Upper lobe of right lung (tissue), 1 donor: Measurements from ENCODE around the gene DENND2A. TPM values are rescaled to one million over a fixed set of nuclear protein-coding genes. Genes with fewer than 3 reads are reported as not detected.

ENCODE experiments used
- ATAC-seq: fragments of 200-7000 bp; cut with Tn5 transposase; one replicate; pipeline ENCODE4 v1.9.1; 2020; ENCODE audit warnings: mild to moderate bottlenecking, moderate library complexity
- DNase-seq: peaks from one replicate; pipeline ENCODE4 v3.0.0-alpha.2; 2020
- H3K27ac ChIP-seq: fragments of 200-600 bp; one replicate; pipeline ENCODE4 v1.8.0; 2022
- H3K27me3 ChIP-seq: fragments of 200-600 bp; one replicate; pipeline ENCODE4 v1.8.0; 2022; ENCODE audit warnings: mild to moderate bottlenecking
- H3K36me3 ChIP-seq: fragments of 200-600 bp; one replicate; pipeline ENCODE4 v1.8.0; 2022
- H3K4me1 ChIP-seq: fragments of 200-600 bp; one replicate; pipeline ENCODE4 v1.8.0; 2022
- H3K4me3 ChIP-seq: fragments of 200-600 bp; one replicate; pipeline ENCODE4 v1.8.0; 2022; ENCODE audit warnings: mild to moderate bottlenecking
- H3K9me3 ChIP-seq: fragments of 200-600 bp; one replicate; pipeline ENCODE4 v1.8.0; 2022
- intact Hi-C: fragments of 100-400 bp; cut with DNase I; formaldehyde crosslinking; loops from one replicate; pipeline ENCODE4 v1.11.0; 2022
- total RNA-seq: library from RNA; stranded (reverse); fragmentation: NEBNext Ultra II Directional; extraction: Animal tissue kit (Norgen Biotek cat#: 25700); gene quantifications from one replicate; pipeline ENCODE4 v1.2.1, GENCODE V29; 2021
- TF ChIP-seq, protein P1 (sequence below): fragments of 200-600 bp; IDR thresholded peaks from one replicate; pipeline ENCODE4 v1.8.0; 2022; ENCODE audit warnings: antibody characterized with exemption
- donor health status: DM: no; HTN: yes; CAD: no; lungs with severe emphysema.

DENND2A gene
- total RNA-seq, 1 donor from 2014 or later, result 26.2 TPM

DNA sequence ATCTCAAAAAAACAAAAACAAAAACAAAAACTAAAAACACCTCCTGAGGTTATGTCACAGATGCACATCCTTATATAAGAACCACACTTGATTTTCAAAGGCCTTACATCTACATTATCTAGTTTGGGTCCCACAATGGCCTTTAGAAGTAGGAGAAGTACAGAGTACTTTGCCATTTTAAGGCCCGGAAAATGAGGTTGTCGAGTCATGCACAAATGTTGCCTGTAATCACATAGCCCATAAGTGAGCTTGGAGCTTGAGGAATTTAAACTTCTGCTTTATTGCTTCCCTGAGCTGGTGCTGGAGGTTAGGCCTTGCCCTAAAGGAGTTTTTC, 151.6 kb downstream of the DENND2A start:
- intact Hi-C loops, result no loop called here
- H3K36me3 ChIP-seq, result no peaks in the 10 kb centered on the region
- peak; percentile 27 for ATAC-seq

DNA sequence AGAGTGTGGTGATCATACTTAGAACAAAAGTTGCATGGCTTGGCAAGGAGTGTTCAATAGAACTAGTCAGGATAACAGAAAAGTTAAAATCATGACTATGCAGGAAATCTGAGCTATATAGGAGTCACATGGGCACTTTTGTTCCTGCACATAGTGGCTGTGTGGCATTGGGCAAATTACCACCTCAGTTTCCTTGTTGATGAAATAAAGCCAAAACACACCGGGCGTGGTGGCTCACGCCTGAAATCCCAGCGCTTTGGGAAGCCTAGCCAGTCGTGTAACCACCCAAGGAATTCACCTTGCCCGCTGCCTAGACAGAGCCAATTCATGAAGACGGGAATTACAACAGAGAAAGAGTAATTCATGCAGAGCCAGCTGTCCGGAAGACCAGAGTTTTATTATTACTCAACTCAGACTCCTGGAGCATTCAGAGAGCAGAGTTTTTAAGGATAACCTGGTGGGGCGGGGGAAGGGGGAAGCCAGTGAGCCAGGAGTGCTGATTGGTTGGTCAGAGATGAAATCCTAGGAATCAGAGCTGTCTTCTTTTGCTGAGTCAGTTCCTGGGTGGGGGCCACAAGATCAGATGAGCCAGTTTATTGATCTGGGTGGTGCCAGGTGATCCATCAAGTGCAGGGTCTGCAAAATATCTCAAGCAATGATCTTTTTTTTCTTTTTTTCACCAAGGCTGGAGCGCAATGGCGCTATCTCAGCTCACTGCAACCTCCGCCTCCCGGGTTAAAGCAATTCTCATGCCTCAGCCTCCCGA, 154.9 kb downstream of the DENND2A start:
- ATAC-seq, result no peak
- intact Hi-C loops, result no loop called here
- Histone ChIP-seq H3K27me3 (no peaks in the 10 kb centered on the region), H3K4me1 (no peaks in the 10 kb centered on the region), H3K27ac (no peak overlapping the region), H3K9me3 (no peaks in the 10 kb centered on the region), H3K36me3 (no peaks in the 10 kb centered on the region), H3K4me3 (no peak overlapping the region)
- TF ChIP-seq, protein P1, sequence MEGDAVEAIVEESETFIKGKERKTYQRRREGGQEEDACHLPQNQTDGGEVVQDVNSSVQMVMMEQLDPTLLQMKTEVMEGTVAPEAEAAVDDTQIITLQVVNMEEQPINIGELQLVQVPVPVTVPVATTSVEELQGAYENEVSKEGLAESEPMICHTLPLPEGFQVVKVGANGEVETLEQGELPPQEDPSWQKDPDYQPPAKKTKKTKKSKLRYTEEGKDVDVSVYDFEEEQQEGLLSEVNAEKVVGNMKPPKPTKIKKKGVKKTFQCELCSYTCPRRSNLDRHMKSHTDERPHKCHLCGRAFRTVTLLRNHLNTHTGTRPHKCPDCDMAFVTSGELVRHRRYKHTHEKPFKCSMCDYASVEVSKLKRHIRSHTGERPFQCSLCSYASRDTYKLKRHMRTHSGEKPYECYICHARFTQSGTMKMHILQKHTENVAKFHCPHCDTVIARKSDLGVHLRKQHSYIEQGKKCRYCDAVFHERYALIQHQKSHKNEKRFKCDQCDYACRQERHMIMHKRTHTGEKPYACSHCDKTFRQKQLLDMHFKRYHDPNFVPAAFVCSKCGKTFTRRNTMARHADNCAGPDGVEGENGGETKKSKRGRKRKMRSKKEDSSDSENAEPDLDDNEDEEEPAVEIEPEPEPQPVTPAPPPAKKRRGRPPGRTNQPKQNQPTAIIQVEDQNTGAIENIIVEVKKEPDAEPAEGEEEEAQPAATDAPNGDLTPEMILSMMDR, result no peak
- DNase-seq, result no peak

More for the DNA sequence above, 151.6 kb downstream of the DENND2A start:
- Histone ChIP-seq H3K27ac (no peak overlapping the region), H3K4me3 (no peak overlapping the region), H3K27me3 (no peaks in the 10 kb centered on the region), H3K4me1 (no peaks in the 10 kb centered on the region), H3K9me3 (no peaks in the 10 kb centered on the region)
- DNase-seq, result no peak
- TF ChIP-seq, protein P1, result no peak

DNA sequence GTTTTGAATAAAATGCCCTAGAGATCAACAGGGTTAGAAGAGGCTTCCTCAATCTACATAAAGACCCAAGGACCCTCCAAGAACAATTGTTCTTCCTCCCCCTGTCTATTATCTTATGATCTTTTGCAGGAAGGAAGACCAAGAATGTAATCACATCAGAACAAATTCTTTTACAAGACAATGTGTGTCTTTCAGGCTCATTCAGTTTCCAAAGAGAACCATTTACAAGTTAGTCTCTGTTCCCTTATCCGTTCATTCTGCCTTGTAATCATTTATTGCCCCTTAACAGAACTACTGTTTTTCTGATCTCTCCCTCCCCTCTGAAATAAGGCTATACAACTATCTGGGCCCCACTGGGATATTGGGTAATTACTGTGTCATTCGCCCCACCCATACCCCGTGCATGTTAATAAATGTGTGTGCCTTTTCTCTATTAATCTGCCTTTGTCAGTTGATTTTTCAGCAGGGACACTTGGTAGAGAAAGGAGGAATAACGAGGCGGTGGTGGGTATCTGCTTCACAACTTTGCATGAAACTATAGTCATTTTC, 155.6 kb downstream of the DENND2A start:
- Histone ChIP-seq H3K27me3 (no peaks in the 10 kb centered on the region), H3K4me3 (no peak overlapping the region), H3K4me1 (no peaks in the 10 kb centered on the region), H3K27ac (no peak overlapping the region), H3K36me3 (no peaks in the 10 kb centered on the region), H3K9me3 (no peaks in the 10 kb centered on the region)
- DNase-seq (no peak), ATAC-seq (no peak)
- TF ChIP-seq, protein P1, result no peak
- intact Hi-C loops, result no loop called here

DNA sequence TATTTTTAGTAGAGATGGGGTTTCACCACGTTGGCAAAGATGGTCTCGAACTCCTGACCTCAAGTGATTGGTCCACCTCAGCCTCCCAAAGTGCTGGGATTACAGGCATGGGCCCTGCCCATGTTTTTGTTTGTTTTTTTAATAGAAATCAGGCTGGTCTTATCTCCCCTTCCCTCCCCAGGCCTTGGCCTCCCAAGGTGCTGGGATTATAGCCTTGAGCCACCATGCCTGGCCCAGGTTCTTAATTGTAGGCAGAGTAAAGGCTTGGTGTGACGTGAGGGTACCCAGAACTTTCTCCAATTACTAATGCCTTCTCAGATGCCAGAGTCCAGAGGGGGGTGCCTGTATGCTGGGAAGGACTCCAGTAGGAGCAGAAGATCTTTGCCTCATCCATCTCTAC, 156.1 kb downstream of the DENND2A start:
- TF ChIP-seq, protein P1, result no peak
- no peak overlapping the region for H3K4me3 ChIP-seq
- H3K27me3 ChIP-seq, result no peaks in the 10 kb centered on the region
- H3K27ac ChIP-seq, result no peak overlapping the region
- ATAC-seq, result no peak
- intact Hi-C loops, result no loop called here
- no peaks in the 10 kb centered on the region for H3K36me3 ChIP-seq
- no peak for DNase-seq
- H3K4me1 ChIP-seq, result peaks cover 5% of the 10 kb centered on the region
- no peaks in the 10 kb centered on the region for H3K9me3 ChIP-seq

DNA sequence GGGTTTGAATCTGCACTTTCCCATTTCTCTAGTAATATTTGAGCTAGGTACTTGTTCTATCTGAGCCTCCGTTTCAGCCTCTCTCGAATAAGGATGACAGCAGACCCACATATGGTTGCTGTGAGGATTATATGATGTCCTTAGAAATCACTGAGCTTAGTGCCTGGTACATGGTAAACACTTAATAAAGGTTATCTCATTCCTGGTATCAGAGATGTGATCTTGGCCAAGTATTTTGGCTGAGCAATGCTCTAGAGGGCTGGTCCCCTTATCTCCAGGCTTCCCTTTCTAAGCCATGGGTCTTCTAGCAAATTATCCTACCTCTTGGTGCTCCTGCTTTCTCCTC, 160.9 kb downstream of the DENND2A start:
- H3K27ac ChIP-seq, result peak overlapping the region; percentile 89
- peaks cover 31% of the 10 kb centered on the region for H3K4me1 ChIP-seq
- ATAC-seq (no peak), DNase-seq (no peak)
- no peaks in the 10 kb centered on the region for H3K36me3 ChIP-seq
- intact Hi-C loops, result no loop called here
- peak overlapping the region; percentile 97 for H3K4me3 ChIP-seq
- no peaks in the 10 kb centered on the region for H3K27me3 ChIP-seq
- TF ChIP-seq, protein P1, result no peak
- H3K9me3 ChIP-seq, result no peaks in the 10 kb centered on the region
